ENCODE results near the gene SMG6. TPM values are rescaled to one million over a fixed set of nuclear protein-coding genes. Genes with fewer than 3 reads are reported as not detected.

Gene SMG6
- total RNA-seq, 1 experiment from 2014 or later = 25.6 TPM

GRCh38 chr17:2150806-2151205 lies 152.8 kb downstream of the SMG6 start:
- DNase-seq (ENCODE audit: low spot score) = no peak
- Mint-ChIP-seq H3K27me3 (ENCODE audit: low read depth) (no peaks in the 10 kb centered on the region), H3K36me3 (no peaks in the 10 kb centered on the region), H3K4me3 (no peak overlapping the region), H3K9me3 (no peaks in the 10 kb centered on the region), H3K27ac (no peak overlapping the region), H3K4me1 (no peaks in the 10 kb centered on the region)
- POLR2A ChIA-PET = no interaction called here
- no peak for ATAC-seq
- TF ChIP-seq ZNF425 (CRISPR knock-in tag; conservative IDR thresholded peaks at IDR 0.05) (no peak), USF2 (CRISPR knock-in tag; IDR thresholded peaks at IDR 0.05) (no peak), SP1 (CRISPR knock-in tag; conservative IDR thresholded peaks at IDR 0.05) (no peak), ZNF232 (CRISPR knock-in tag; IDR thresholded peaks at IDR 0.05) (no peak)
- CTCF ChIA-PET = interaction anchor here (1.1 to 1.9 kb wide), 2 partner anchors 81 to 94 kb away, joined by 4 read pairs; no protein-coding TSS in a partner anchor

GRCh38 chr17:2149934-2150333 lies 153.7 kb downstream of the SMG6 start:
- Mint-ChIP-seq H3K27me3 (ENCODE audit: low read depth) (no peaks in the 10 kb centered on the region), H3K9me3 (no peaks in the 10 kb centered on the region), H3K27ac (no peak overlapping the region), H3K4me3 (no peak overlapping the region), H3K36me3 (no peaks in the 10 kb centered on the region), H3K4me1 (no peaks in the 10 kb centered on the region)
- DNase-seq (ENCODE audit: low spot score) (no peak), ATAC-seq (no peak)
- CTCF ChIA-PET = interaction anchor here (0.7 to 1.9 kb wide), 3 partner anchors 56 to 95 kb away, joined by 3 to 4 read pairs (median 4); no protein-coding TSS in a partner anchor
- POLR2A ChIA-PET = no interaction called here
- no peak for TF ChIP-seq PREB (CRISPR knock-in tag; IDR thresholded peaks at IDR 0.05; ENCODE audit: borderline replicate concordance)
- no peak for TF ChIP-seq MLX (CRISPR knock-in tag; IDR thresholded peaks at IDR 0.05)
- no peak for TF ChIP-seq NFE2L1 (CRISPR knock-in tag; IDR thresholded peaks at IDR 0.05)
- TF ChIP-seq GRHL2 (CRISPR knock-in tag; IDR thresholded peaks at IDR 0.05; ENCODE audit: insufficient replicate concordance, severe bottlenecking) = no peak
- no peak for TF ChIP-seq ZNF263 (CRISPR knock-in tag; IDR thresholded peaks at IDR 0.05; ENCODE audit: low read depth)
- TF ChIP-seq HMGXB4 (CRISPR knock-in tag; IDR thresholded peaks at IDR 0.05) = no peak
- no peak for TF ChIP-seq JUN (CRISPR knock-in tag; IDR thresholded peaks at IDR 0.05)
- no peak for TF ChIP-seq IRF2 (CRISPR knock-in tag; IDR thresholded peaks at IDR 0.05; ENCODE audit: borderline replicate concordance, low read depth)
- TF ChIP-seq ZNF512 (CRISPR knock-in tag; IDR thresholded peaks at IDR 0.05; ENCODE audit: borderline replicate concordance) = no peak
- TF ChIP-seq SMAD3 (CRISPR knock-in tag; IDR thresholded peaks at IDR 0.05; ENCODE audit: borderline replicate concordance) = no peak
- no peak for TF ChIP-seq KAT7 (CRISPR knock-in tag; IDR thresholded peaks at IDR 0.05; ENCODE audit: borderline replicate concordance)
- no peak for TF ChIP-seq ATF6 (CRISPR knock-in tag; IDR thresholded peaks at IDR 0.05)
- no peak for TF ChIP-seq TCF7 (CRISPR knock-in tag; IDR thresholded peaks at IDR 0.05; ENCODE audit: low read depth)
- no peak for TF ChIP-seq ZNF317 (CRISPR knock-in tag; IDR thresholded peaks at IDR 0.05; ENCODE audit: borderline replicate concordance, low read depth)
- TF ChIP-seq FOXJ3 (CRISPR knock-in tag; IDR thresholded peaks at IDR 0.05; ENCODE audit: borderline replicate concordance) = no peak
- TF ChIP-seq ARID4B (CRISPR knock-in tag; IDR thresholded peaks at IDR 0.05; ENCODE audit: borderline replicate concordance) = no peak

Measured in WTC11 (cell line).